Omental fat pad (tissue), 4 donors: ENCODE results near the gene NKX6-2. TPM values are rescaled to one million over a fixed set of nuclear protein-coding genes. Genes with fewer than 3 reads are reported as not detected.

Experiments used
- ATAC-seq: fragments of 150-250 bp; one replicate; pipeline ENCODE4 v1.9.1; 2016; ENCODE audit warnings: mild to moderate bottlenecking, moderate library complexity; ENCODE audit not compliant: low FRiP score
- DNase-seq: peaks from one replicate; pipeline ENCODE4 v3.0.0-alpha.2; 2019; ENCODE audit warnings: low spot score
- total RNA-seq, 4 donors: library from RNA; depleted of rRNA; stranded (reverse); fragments of >200 nt; gene quantifications; one replicate each; pipeline ENCODE4 v1.1.0, GENCODE V29; 2016
- TF ChIP-seq, protein P1 (sequence below), 3 donors: fragments of 450-650 bp; IDR thresholded peaks; one replicate each; pipeline ENCODE4 v1.5.1; 2016 to 2017; ENCODE audit warnings: antibody characterized with exemption in 3 of 3, mild to moderate bottlenecking in 3 of 3, moderate library complexity in 2 of 3

The NKX6-2 gene
- total RNA-seq, 4 donors from 2014 or later: not detected

DNA sequence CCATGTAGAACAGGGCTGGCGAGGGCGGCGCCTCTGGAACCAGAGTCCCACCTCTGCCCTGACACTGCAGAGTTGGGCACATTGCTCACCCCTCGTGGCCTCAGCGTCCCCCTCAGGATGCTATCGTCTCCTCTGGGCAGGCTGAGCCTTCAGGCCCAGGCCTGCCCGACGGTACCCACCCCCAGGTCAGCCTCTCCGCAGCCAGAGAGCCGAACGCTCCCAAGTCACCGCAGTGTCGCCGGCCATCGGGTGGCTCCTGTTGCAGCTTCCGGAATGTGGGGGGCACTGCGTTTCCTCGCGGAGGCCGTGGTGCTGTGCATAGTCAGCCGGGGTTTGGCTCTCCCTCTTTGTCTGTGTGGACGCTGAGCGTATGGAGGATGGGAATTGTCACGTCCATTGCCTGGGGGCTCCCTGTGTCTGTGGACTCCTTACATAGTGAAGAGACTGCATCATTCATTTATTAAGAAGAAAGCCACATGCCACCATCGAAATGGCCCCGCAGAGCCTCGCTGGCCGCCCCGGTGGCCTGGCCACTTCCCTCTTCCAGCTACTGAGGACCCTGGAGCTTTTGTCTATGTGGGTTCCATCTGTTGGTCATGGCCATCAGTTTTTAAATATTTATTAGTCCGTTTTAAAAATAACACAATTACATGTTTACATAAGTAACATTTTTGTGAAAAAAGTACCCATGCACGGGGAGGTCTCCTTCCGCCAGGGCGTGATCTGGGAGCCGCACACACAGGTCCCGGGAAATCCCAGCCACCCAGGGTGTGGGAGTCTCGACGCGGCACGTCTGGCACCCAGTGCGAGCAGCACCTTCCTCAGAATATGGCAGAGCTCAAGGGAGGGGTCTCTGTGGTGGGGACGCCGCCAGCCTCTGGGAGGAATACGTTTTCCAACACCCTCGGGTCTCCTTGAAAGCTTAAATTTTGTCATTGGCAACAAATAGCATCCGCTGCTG, 15.6 kb downstream of the NKX6-2 start:
- TF ChIP-seq, protein P1, sequence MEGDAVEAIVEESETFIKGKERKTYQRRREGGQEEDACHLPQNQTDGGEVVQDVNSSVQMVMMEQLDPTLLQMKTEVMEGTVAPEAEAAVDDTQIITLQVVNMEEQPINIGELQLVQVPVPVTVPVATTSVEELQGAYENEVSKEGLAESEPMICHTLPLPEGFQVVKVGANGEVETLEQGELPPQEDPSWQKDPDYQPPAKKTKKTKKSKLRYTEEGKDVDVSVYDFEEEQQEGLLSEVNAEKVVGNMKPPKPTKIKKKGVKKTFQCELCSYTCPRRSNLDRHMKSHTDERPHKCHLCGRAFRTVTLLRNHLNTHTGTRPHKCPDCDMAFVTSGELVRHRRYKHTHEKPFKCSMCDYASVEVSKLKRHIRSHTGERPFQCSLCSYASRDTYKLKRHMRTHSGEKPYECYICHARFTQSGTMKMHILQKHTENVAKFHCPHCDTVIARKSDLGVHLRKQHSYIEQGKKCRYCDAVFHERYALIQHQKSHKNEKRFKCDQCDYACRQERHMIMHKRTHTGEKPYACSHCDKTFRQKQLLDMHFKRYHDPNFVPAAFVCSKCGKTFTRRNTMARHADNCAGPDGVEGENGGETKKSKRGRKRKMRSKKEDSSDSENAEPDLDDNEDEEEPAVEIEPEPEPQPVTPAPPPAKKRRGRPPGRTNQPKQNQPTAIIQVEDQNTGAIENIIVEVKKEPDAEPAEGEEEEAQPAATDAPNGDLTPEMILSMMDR (IDR thresholded peaks at IDR 0.05): no peak
- ATAC-seq (no peak), DNase-seq (no peak)

- no peak for ATAC-seq
- no peak for DNase-seq
- TF ChIP-seq, protein P1 (IDR thresholded peaks at IDR 0.05): no peak
Measured at GRCh38 chr10:132768346-132769248, 17.4 kb downstream of the NKX6-2 start.

DNA sequence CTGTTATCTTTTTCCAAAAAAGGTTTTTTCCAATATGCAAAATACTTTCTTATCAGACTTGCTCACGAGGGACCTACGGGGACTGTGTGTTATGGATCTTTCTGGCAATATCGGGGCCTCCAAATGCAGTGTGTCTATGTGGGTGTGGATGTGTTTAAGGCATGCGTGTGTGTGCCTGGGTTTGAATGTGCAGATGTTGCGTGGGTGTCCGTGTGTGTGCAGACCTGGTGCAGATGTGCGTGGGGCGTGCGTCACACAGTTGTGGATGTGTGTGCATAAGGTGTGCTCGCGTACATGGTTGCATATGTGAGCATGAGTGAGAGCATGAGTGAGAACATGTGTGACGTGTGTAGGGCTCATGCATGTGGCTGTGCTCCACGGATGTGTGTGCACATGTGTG, 19.7 kb downstream of the NKX6-2 start:
- DNase-seq: no peak
- TF ChIP-seq, protein P1 (IDR thresholded peaks at IDR 0.05): no peak
- no peak for ATAC-seq

DNA sequence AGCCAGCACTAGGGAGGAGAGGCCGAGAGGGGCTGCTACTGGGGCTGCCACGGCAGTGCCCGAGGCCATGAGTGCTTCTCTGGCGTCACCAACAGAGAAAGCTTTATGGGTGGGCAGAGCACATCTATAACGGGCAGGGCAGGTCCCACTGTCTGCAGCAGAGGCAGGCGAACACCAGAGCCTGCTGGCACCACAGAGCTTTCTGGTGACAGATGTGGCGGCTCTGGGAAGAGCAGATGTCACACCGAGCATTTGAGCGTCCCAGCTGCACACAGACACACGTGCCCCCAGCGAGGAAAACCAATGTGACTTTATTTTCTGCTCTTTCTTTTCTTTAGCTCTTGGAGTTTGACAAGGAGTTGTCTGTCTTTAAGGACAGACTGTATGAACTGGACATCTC, 20.5 kb downstream of the NKX6-2 start:
- TF ChIP-seq, protein P1 (IDR thresholded peaks at IDR 0.05): no peak
- DNase-seq: no peak
- ATAC-seq: no peak

DNA sequence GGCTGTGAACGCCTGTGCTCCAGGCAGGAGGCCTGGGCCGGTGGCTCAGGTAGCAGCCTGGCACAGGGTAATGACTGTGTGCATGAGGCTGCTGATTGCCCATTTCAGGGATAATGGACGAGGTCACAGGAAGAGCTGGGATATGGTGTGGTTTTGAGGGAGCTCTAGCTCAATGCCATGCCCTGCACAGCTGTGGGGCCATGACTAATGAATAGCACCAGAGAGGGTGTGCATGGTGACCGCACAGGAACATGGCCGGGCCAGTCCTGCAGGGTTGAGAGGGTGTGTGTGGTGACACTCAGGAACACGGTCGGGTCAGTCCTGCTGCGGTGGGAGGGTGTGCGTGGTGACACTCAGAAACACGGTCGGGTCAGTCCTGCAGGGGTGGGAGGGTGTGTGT, 21.8 kb downstream of the NKX6-2 start:
- ATAC-seq (no peak), DNase-seq (no peak)
- TF ChIP-seq, protein P1 (IDR thresholded peaks at IDR 0.05): no peak

DNA sequence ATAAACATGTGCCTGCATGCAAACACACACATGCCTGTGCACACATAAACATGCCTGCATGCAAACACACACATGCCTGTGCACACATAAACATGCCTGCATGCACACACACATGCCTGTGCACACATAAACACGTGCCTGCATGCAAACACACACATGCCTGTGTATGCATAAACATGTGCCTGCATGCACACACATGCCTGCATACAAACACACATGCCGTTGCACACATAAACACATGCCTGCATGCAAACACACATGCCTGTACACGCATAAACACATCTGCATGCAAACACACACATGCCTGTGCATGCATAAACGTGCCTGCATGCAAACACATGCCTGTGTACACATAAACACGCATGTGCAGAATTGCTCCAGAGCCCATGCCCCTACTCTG, 22.4 kb downstream of the NKX6-2 start:
- no peak for DNase-seq
- ATAC-seq: no peak
- TF ChIP-seq, protein P1 (IDR thresholded peaks at IDR 0.05): no peak
